HUES48 (cell line): ENCODE measurements around the gene CD44.
"Not testable (repeated sequence)": the region's sequence is repeated elsewhere in the genome, so short reads cannot be mapped to it uniquely, and the experiment has no call there.

Source experiments
- H3K27ac ChIP-seq: one replicate; pipeline ENCODE4 v1.7.0; 2013; ENCODE audit warnings: low read depth, low read length, inconsistent platforms
- H3K27me3 ChIP-seq: 2 replicates; pipeline ENCODE4 v1.6.1; 2013; ENCODE audit warnings: mild to moderate bottlenecking, low read length; ENCODE audit not compliant: control insufficient read depth, insufficient read depth
- H3K36me3 ChIP-seq: 2 replicates; pipeline ENCODE4 v1.6.1; 2013; ENCODE audit warnings: low read length; ENCODE audit not compliant: control insufficient read depth, insufficient read depth
- H3K4me1 ChIP-seq: 2 replicates; pipeline ENCODE4 v1.6.1; 2013; ENCODE audit warnings: mild to moderate bottlenecking, low read length; ENCODE audit not compliant: control insufficient read depth, insufficient read depth
- H3K4me3 ChIP-seq: 2 replicates; pipeline ENCODE4 v1.5.1; 2013; ENCODE audit warnings: mild to moderate bottlenecking, low read depth, low read length
- H3K9ac ChIP-seq: 2 replicates; pipeline ENCODE4 v1.6.1; 2013; ENCODE audit warnings: mild to moderate bottlenecking, low read depth, low read length, moderate library complexity
- H3K9me3 ChIP-seq: 2 replicates; pipeline ENCODE4 v1.6.1; 2013; ENCODE audit warnings: low read length; ENCODE audit not compliant: control insufficient read depth, insufficient read depth

CD44 gene

DNA sequence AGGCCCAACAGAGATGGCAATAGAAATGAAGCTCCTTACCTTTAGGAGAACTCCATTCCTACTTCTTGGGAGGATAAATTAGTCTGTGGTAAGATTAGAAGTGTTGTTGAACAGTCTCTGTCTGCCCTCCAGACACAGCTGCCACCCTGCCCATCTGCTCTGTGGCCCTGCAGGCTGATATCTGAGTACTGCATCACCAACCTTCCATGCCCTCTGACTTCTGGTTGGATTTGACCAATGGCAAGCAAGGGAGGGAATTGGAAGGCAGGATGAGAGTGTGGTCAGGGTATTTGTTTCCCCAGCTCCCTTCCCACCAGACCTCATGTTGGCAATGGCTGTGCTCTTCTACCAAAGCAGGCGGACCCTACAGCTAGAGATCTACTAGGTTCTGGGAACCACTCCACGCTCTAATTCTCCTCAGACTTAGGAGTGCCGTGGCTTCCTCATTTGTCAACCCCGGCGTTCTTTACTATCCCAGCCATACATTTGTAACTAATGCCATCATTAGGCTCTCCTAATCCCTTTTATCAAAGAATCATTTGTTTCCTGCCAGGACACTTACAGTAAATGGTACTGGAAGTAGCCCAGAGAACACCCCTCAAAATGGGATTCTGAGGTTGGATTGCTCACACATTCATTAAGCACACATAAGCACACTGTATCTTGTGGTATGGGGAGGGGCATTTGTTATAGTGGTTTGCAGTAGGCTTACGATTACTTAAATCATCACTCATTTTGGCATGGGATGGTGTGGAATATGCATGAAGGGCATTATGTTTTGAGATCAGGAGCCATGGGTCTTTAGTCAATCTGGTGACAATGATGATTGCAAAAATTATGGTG lies 35.4 kb upstream of the CD44 start:
- Histone ChIP-seq H3K27me3 (no peaks in the 10 kb centered on the region), H3K4me1 (no peaks in the 10 kb centered on the region), H3K9me3 (no peaks in the 10 kb centered on the region), H3K27ac (no peak overlapping the region), H3K9ac (no peak overlapping the region), H3K4me3 (no peak overlapping the region), H3K36me3 (no peaks in the 10 kb centered on the region)

- Histone ChIP-seq H3K4me3 (no peak overlapping the region), H3K27ac (no peak overlapping the region), H3K9ac (no peak overlapping the region), H3K27me3 (no peaks in the 10 kb centered on the region), H3K36me3 (no peaks in the 10 kb centered on the region), H3K9me3 (no peaks in the 10 kb centered on the region), H3K4me1 (no peaks in the 10 kb centered on the region)
Observed at GRCh38 chr11:35104655-35105054, 34.3 kb upstream of the CD44 start.

DNA sequence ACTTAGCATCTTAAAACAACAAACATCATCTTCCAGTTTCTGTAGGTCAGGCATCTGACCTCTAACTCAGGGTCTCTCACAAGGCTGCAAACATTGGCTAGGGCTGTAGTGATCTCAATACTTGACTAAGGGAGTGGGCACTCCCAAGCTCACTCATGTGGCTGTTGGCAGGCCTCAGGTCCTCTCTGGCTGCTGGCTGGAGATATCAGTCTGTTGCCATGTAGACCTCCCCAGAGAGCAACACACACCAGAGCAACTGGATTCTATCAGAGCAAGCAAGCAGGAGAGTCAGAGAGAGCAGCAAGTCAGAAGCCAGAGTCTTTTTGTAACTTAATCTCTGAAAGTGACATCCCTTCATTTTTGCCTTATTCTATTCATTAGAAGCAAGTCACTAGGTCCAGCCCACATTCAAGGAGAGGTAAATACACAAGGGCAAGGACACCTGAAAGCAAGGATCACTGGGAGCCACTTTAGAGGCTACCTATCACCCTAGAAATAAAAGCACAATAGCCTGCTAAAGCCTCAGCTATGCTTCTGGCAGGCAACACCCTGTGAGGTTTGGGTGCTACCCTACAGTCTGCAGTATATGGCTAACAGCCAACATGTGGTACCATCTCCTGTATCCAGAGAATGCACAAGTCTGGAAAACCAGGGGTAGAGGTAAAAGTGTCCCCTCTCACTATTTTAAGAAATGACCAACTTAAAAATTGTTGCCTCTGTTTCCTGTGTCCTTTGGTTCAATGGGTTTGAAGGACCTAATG lies 33.5 kb upstream of the CD44 start:
- no peak overlapping the region for H3K9ac ChIP-seq
- H3K36me3 ChIP-seq, result no peaks in the 10 kb centered on the region
- H3K9me3 ChIP-seq, result no peaks in the 10 kb centered on the region
- no peak overlapping the region for H3K27ac ChIP-seq
- H3K4me3 ChIP-seq, result no peak overlapping the region
- no peaks in the 10 kb centered on the region for H3K27me3 ChIP-seq
- H3K4me1 ChIP-seq, result no peaks in the 10 kb centered on the region

GRCh38 chr11:35106595-35106994 lies 32.4 kb upstream of the CD44 start:
- Histone ChIP-seq H3K4me1 (no peaks in the 10 kb centered on the region), H3K36me3 (no peaks in the 10 kb centered on the region), H3K4me3 (no peak overlapping the region), H3K27ac (no peak overlapping the region), H3K9ac (no peak overlapping the region), H3K27me3 (no peaks in the 10 kb centered on the region), H3K9me3 (no peaks in the 10 kb centered on the region)

DNA sequence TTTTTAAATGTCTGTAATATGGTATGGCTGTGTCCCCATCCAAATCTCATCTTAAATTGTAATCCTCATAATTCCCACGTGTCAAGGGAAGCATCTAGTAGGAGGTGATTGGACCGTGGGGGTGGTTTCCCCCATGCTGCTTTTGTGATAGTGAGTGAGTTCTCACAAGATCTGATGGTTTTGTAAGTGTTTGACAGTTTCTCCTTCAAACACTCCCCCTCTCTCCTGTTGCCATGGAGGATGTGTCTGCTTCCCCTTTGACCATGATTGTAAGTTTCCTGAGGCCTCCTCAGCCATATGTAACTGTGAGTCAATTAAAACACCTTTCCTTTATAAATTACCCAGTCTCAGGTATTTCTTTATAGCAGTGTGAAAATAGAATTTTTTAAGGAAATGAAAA lies 31.1 kb upstream of the CD44 start:
- H3K9ac ChIP-seq, result no peak overlapping the region
- no peak overlapping the region for H3K27ac ChIP-seq
- no peaks in the 10 kb centered on the region for H3K27me3 ChIP-seq
- no peaks in the 10 kb centered on the region for H3K9me3 ChIP-seq
- H3K36me3 ChIP-seq, result no peaks in the 10 kb centered on the region
- no peaks in the 10 kb centered on the region for H3K4me1 ChIP-seq
- H3K4me3 ChIP-seq, result no peak overlapping the region

DNA sequence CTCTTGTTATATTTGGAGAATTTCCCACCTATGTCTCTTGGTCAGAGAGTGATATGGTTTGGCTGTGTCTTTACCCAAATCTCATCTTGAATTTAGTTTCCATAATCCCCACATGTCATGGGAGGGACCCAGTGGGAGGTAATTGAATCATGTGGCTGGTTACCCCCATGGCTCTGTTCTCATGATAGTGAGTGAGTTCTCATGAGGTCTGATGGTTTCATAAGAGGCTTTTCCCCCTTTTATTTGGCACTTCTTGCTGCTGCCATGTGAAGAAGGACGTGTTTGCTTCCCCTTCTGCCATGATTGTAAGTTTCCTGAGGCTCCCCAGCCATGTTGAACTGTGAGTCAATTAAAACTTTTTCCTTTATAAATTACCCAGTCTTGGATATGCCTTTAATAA lies 30.6 kb upstream of the CD44 start:
- H3K27ac ChIP-seq, H3K36me3 ChIP-seq, H3K4me1 ChIP-seq, H3K9me3 ChIP-seq, H3K27me3 ChIP-seq, H3K9ac ChIP-seq, H3K4me3 ChIP-seq: not testable (repeated sequence)

GRCh38 chr11:35109041-35109440 lies 29.9 kb upstream of the CD44 start:
- Histone ChIP-seq H3K36me3 (no peaks in the 10 kb centered on the region), H3K9ac (no peak overlapping the region), H3K27ac (no peak overlapping the region), H3K27me3 (no peaks in the 10 kb centered on the region), H3K4me1 (no peaks in the 10 kb centered on the region), H3K9me3 (no peaks in the 10 kb centered on the region), H3K4me3 (no peak overlapping the region)

- no peak overlapping the region for H3K4me3 ChIP-seq
- H3K4me1 ChIP-seq, result no peaks in the 10 kb centered on the region
- no peaks in the 10 kb centered on the region for H3K27me3 ChIP-seq
- no peaks in the 10 kb centered on the region for H3K36me3 ChIP-seq
- H3K27ac ChIP-seq, result no peak overlapping the region
- no peaks in the 10 kb centered on the region for H3K9me3 ChIP-seq
- H3K9ac ChIP-seq, result no peak overlapping the region
Observed at GRCh38 chr11:35109827-35110226, 29.1 kb upstream of the CD44 start.

GRCh38 chr11:35111161-35112055 lies 27.6 kb upstream of the CD44 start:
- no peaks in the 10 kb centered on the region for H3K9me3 ChIP-seq
- H3K4me3 ChIP-seq, result no peak overlapping the region
- no peak overlapping the region for H3K9ac ChIP-seq
- no peaks in the 10 kb centered on the region for H3K36me3 ChIP-seq
- H3K4me1 ChIP-seq, result no peaks in the 10 kb centered on the region
- no peak overlapping the region for H3K27ac ChIP-seq
- no peaks in the 10 kb centered on the region for H3K27me3 ChIP-seq

- H3K9me3 ChIP-seq, result no peaks in the 10 kb centered on the region
- H3K9ac ChIP-seq, result no peak overlapping the region
- no peak overlapping the region for H3K27ac ChIP-seq
- H3K4me1 ChIP-seq, result no peaks in the 10 kb centered on the region
- no peak overlapping the region for H3K4me3 ChIP-seq
- no peaks in the 10 kb centered on the region for H3K36me3 ChIP-seq
- no peaks in the 10 kb centered on the region for H3K27me3 ChIP-seq
Observed at GRCh38 chr11:35112056-35112845, 26.7 kb upstream of the CD44 start.
